HFF-Myc (cell line): Measurements from ENCODE around the gene TNFRSF14.

ENCODE experiments used
- DNase-seq: peaks from one replicate; pipeline ENCODE4 v3.0.0-alpha.2; 2011; ENCODE audit warnings: low read depth; ENCODE audit errors: extremely low read depth
- H3K4me3 ChIP-seq: replicated peaks from 2 replicates; pipeline ENCODE4 v1.5.1; 2011; ENCODE audit warnings: low read depth, mild to moderate bottlenecking, control low read depth, low read length
- TF ChIP-seq, protein P1 (sequence below): IDR thresholded peaks from 2 replicates; pipeline ENCODE4 v1.5.1; 2012; ENCODE audit warnings: mild to moderate bottlenecking, low read depth, low read length, control low read depth; ENCODE audit errors: missing control alignments

The TNFRSF14 gene

DNA sequence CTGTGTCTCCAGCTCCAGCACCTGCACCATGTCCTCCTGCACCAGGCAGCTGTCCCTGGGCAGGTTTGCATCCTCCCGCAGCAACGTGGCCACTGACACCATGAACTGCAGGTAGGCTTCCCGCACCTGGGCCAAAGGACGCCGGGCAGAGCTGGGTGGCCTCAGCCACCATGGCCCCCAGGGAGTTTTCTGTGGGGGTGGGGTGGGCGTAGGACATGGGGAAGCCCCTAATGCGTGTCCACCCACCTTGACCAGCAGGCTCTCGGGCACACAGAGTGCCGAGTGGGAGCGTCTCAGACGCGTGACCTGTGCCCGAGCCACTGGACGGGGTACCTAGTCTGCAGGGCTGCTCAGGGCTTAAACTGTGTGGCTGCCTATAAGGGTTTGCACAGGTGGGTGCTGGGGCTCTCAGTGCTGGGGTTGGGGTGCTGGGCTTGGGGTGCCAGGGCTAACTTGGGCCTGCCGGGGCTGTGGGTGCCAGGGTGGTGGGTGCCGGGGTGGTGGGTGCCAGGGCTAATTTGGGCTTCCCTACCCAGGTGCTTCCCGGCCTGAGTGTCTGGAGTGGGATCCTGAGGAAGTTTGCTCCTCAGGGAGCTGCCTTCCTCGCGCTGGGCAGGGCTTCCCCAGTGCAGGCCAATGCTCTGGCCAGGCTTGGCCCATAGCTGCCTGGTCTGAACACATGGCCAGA is 48.1 kb downstream of the TNFRSF14 start:
- H3K4me3 ChIP-seq, result no peak overlapping the region
- DNase-seq, result no peak
- TF ChIP-seq, protein P1, sequence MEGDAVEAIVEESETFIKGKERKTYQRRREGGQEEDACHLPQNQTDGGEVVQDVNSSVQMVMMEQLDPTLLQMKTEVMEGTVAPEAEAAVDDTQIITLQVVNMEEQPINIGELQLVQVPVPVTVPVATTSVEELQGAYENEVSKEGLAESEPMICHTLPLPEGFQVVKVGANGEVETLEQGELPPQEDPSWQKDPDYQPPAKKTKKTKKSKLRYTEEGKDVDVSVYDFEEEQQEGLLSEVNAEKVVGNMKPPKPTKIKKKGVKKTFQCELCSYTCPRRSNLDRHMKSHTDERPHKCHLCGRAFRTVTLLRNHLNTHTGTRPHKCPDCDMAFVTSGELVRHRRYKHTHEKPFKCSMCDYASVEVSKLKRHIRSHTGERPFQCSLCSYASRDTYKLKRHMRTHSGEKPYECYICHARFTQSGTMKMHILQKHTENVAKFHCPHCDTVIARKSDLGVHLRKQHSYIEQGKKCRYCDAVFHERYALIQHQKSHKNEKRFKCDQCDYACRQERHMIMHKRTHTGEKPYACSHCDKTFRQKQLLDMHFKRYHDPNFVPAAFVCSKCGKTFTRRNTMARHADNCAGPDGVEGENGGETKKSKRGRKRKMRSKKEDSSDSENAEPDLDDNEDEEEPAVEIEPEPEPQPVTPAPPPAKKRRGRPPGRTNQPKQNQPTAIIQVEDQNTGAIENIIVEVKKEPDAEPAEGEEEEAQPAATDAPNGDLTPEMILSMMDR, result no peak

DNA sequence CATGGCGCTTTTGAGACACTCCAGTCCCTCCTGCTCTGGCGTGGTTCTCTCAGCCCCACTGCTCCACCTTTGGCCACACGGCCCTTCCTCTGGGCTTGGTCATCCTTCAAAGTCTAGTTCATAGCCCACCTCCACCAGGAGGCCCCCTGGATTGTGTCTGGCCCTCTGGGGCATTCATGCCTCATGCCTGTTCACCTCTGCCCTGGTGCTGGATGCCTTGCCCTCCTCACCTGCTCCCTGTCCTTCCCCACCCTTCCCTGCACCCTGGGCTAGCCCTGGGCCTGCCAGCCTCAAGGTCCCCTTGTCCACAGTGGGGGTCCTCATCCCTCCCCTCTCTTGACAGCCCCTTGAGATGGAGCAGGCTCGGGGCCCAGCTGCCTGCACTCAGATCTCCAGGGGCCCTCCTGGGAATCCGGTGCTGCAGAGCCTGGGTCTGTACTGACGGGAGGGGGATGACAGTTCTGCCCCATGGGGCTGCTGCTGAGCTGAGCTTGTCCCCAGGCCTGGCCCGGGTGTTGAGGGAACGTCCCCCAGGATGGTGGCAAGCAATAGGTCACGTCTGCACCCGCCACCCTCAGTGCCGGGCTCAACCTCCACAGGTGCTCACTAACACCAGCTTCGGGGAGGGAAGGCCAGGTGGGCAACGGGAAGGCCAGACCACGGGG is 48.8 kb downstream of the TNFRSF14 start:
- no peak for DNase-seq
- H3K4me3 ChIP-seq, result no peak overlapping the region
- TF ChIP-seq, protein P1, result no peak

DNA sequence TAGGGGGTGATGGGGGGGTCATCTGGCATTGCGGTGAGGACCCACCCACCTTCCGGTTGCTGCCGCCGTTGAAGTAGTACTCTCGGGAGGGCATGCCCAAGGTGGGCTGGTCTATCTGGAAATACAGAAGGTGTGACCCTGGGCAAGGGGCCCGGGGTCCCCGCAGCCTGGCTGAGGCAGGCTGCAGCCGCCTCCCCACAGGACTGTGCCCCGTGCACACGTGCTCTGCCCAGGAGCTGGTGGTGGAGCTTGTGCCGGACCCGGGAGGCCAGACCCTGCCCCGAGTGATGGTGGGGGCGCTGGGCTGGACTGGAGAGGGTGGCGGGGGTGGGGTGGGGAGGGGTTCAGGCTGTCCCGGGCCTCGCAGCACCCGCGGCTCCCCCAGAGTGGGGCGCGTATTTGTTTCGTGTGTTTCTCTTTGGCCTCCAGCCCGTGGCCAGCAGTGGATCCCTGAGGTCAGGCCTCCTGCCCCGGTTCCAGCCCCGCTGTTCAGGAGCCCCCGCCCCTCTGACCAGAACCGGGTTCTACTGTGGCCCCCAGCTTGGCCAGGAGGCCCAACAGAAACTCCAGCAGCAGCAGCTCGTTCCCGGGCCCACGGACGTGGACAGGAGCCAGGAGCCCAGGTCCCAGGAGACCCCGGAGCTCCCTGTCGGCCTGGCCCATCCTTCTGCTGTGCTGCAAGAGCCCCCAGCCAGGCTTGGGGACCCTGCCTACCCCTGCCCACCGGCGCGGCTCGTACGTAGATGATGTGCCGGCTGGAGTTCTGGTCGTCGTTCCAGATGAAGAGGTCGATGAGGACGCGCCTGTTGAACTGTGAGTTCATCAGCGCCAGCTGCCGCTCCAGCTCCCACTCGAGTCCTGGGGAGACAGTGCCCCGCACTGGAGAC is 49.6 kb downstream of the TNFRSF14 start:
- no peak for DNase-seq
- no peak overlapping the region for H3K4me3 ChIP-seq
- TF ChIP-seq, protein P1, result no peak

DNA sequence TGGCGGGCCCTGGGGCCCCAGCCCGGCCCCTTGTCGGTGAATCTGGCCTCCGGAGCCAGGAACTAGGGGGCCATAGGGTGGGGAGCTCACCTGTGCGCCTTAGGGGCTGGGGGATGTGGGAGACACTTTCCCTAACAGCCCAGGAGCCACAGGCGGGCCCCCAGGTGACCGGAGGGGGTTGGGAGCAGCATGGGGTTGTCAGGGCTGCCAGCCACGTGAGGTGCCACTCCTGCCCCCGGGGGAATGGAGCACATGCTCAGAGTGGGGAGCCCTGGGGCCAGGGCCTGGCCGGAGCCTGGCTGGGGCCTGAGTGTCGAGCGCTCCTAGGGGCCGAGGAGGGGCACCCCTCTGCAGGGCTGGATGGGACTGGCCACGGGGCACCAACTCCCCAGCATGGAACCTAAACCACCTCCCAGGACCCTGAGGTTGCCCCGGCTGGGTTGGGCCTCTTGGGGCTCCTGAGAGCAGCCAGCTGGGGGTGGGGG is 50.3 kb downstream of the TNFRSF14 start:
- DNase-seq, result no peak
- TF ChIP-seq, protein P1, result no peak
- H3K4me3 ChIP-seq, result no peak overlapping the region

DNA sequence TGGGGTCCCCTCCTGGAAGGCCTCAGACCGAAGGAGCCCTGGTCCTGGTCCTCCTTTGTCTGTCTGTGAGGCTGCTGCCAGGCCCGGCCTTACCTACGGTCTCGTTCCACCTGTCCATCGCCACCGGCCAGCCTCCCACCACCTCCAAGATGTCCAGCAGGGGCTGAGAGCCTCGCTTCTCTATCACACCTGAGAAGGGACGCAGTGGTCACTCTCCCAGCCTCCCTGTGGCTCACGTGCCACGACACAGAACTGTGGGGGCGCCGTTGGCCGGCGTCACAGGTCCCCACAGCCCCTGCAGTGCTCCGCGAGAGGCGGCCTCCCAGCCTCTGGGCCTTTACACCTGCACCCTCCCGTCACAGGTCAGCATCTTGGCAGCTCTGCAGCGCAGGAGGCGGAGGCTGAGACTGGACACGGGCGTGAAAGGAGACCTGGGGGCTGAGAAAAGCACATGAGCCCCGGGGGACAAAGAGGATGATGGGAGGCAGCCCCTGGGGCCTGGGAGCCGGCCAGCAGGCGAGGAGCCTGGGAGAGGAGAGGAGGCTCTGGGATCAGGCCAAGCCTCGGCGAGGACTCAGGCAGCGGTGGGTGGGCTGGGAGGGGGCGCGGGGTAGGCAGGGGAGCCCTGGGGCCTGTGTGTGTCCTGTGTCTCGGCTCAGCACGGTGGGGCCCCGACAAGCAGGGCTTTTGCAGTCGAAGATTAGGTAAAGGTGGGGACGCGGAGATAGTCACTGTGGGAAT is 50.9 kb downstream of the TNFRSF14 start:
- TF ChIP-seq, protein P1, result no peak
- no peak for DNase-seq
- no peak overlapping the region for H3K4me3 ChIP-seq

DNA sequence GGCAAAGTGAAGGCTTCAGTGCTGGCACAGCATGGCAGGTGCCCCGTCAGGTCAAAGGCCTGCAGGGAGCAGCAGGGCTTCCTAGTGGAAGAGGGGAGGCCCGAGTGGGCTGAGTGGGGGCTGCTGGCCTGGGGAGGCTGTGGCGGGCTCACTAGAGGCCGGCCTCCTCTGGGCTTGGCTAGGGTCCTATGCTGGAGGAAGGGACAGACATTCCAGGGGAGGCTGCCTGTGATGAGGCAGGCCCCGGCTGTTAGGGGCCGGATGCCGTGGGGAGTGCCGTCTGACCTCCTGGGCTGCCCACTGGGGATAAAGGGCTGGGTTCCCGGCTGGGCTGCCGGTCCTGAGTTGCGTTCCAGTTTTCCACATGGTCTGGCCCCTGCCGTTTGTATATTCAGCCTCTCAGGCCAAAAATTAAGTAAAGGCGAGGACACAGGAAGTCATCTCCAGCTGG is 51.5 kb downstream of the TNFRSF14 start:
- no peak for DNase-seq
- TF ChIP-seq, protein P1, result no peak
- H3K4me3 ChIP-seq, result no peak overlapping the region
